Neural cell (in vitro differentiated cells): ENCODE results near the gene CCDC85C. TPM values are rescaled to one million over a fixed set of nuclear protein-coding genes. Genes with fewer than 3 reads are reported as not detected.

Source experiments
- H2AFZ ChIP-seq: fragments of 200-600, 300-800 bp; sonication (generic), shearing (Covaris generic); 2 replicates; pipeline ENCODE4 v1.6.0; 2014; ENCODE audit warnings: low read depth, mild to moderate bottlenecking, antibody characterized with exemption, low read length, moderate library complexity
- H3F3A ChIP-seq: fragments of 200-600 bp; shearing (Covaris generic); 2 replicates; pipeline ENCODE4 v1.6.1; 2016; ENCODE audit warnings: mild to moderate bottlenecking, moderate library complexity, mixed read lengths, antibody characterized with exemption, low read length; ENCODE audit not compliant: insufficient read depth, poor library complexity, severe bottlenecking
- H3K27ac ChIP-seq: fragments of 200-600, 300-800 bp; sonication (generic), shearing (Covaris generic); 2 replicates; pipeline ENCODE4 v1.5.1; 2014; ENCODE audit warnings: mild to moderate bottlenecking, low read length, moderate library complexity
- H3K27me3 ChIP-seq: fragments of 300-800, 200-600 bp; sonication (generic), shearing (Covaris generic); 2 replicates; pipeline ENCODE4 v1.6.0; 2014; ENCODE audit warnings: mild to moderate bottlenecking, low read depth, low read length, moderate library complexity; ENCODE audit not compliant: insufficient read depth
- H3K36me3 ChIP-seq: fragments of 300-800, 200-600 bp; sonication (generic), shearing (Covaris generic); 2 replicates; pipeline ENCODE4 v1.5.1; 2014; ENCODE audit warnings: mild to moderate bottlenecking, antibody characterized with exemption, low read length, moderate library complexity; ENCODE audit not compliant: insufficient read depth
- H3K4me2 ChIP-seq: fragments of 300-800, 200-600 bp; sonication (generic), shearing (Covaris generic); 2 replicates; pipeline ENCODE4 v1.6.0; 2014; ENCODE audit warnings: mild to moderate bottlenecking, low read length
- H3K4me3 ChIP-seq: fragments of 300-800, 200-600 bp; sonication (generic), shearing (Covaris generic); 2 replicates; pipeline ENCODE4 v1.5.1; 2014; ENCODE audit warnings: mild to moderate bottlenecking, low read length, moderate library complexity
- H3K79me2 ChIP-seq: fragments of 200-600 bp; shearing (Covaris generic); replicated peaks from 2 replicates; pipeline ENCODE4 v1.6.0; 2014; ENCODE audit warnings: mild to moderate bottlenecking, low read length, moderate library complexity; ENCODE audit not compliant: insufficient read depth
- H3K9ac ChIP-seq: fragments of 300-800, 200-600 bp; sonication (generic), shearing (Covaris generic); 2 replicates; pipeline ENCODE4 v1.6.1; 2016; ENCODE audit warnings: mild to moderate bottlenecking, low read length, mixed read lengths
- H3K9me2 ChIP-seq: fragments of 200-600 bp; shearing (Covaris generic); 2 replicates; pipeline ENCODE4 v1.6.1; 2016; ENCODE audit warnings: mild to moderate bottlenecking, low read length, mixed read lengths; ENCODE audit not compliant: insufficient read depth
- H3K9me3 ChIP-seq: fragments of 200-600, 300-800 bp; sonication (generic), shearing (Covaris generic); 2 replicates; pipeline ENCODE4 v1.6.1; 2016; ENCODE audit warnings: mild to moderate bottlenecking, mixed run types, low read length, moderate library complexity, mixed read lengths
- H4K20me1 ChIP-seq: fragments of 200-600 bp; shearing (Covaris generic); 2 replicates; pipeline ENCODE4 v1.6.1; 2016; ENCODE audit warnings: mild to moderate bottlenecking, mixed run types; ENCODE audit not compliant: insufficient read depth
- CTCF ChIP-seq: fragments of 450-650 bp; IDR thresholded peaks from 2 replicates; pipeline ENCODE4 v1.5.1; 2014; ENCODE audit warnings: antibody characterized with exemption, mild to moderate bottlenecking, moderate library complexity; ENCODE audit not compliant: poor library complexity, severe bottlenecking
- EP300 ChIP-seq: fragments of 450-650 bp; conservative IDR thresholded peaks from 2 replicates; pipeline ENCODE4 v1.6.1; 2014; ENCODE audit warnings: antibody characterized with exemption, mild to moderate bottlenecking, moderate library complexity; ENCODE audit not compliant: poor library complexity, severe bottlenecking
- EZH2 ChIP-seq: fragments of 200-600, 300-800 bp; shearing (Covaris generic), sonication (generic); IDR thresholded peaks from 2 replicates; pipeline ENCODE4 v1.6.1; 2014; ENCODE audit warnings: antibody characterized with exemption, low read length, borderline replicate concordance, mild to moderate bottlenecking; ENCODE audit not compliant: insufficient read depth, poor library complexity, severe bottlenecking
- MXI1 ChIP-seq: fragments of 450-650 bp; conservative IDR thresholded peaks from 2 replicates; pipeline ENCODE4 v1.6.1; 2014; ENCODE audit warnings: antibody characterized with exemption, mild to moderate bottlenecking; ENCODE audit not compliant: poor library complexity, severe bottlenecking
- POLR2AphosphoS5 ChIP-seq: IDR thresholded peaks from 2 replicates; pipeline ENCODE4 v1.6.1; 2012
- RAD21 ChIP-seq: fragments of 450-650 bp; conservative IDR thresholded peaks from 2 replicates; pipeline ENCODE4 v1.6.1; 2014; ENCODE audit warnings: antibody characterized with exemption, mild to moderate bottlenecking, moderate library complexity
- SMC3 ChIP-seq: fragments of 450-650 bp; conservative IDR thresholded peaks from 2 replicates; pipeline ENCODE4 v1.6.1; 2014; ENCODE audit warnings: antibody characterized with exemption, mild to moderate bottlenecking, moderate library complexity; ENCODE audit not compliant: poor library complexity
- TAF1 ChIP-seq: IDR thresholded peaks from 2 replicates; pipeline ENCODE4 v1.6.1; 2012; ENCODE audit warnings: low read depth
- polyA plus RNA-seq: library from polyadenylated mRNA; depleted of rRNA; stranded (reverse); fragments of >200 nt; gene quantifications from 2 replicates; pipeline ENCODE4 v1.2.3, GENCODE V29; 2014
- TF ChIP-seq, protein P1 (sequence below): IDR thresholded peaks from 2 replicates; pipeline ENCODE4 v1.6.1; 2012; ENCODE audit warnings: borderline replicate concordance

CCDC85C gene
- polyA plus RNA-seq, 1 donor from 2014 or later = 24.8 TPM

DNA sequence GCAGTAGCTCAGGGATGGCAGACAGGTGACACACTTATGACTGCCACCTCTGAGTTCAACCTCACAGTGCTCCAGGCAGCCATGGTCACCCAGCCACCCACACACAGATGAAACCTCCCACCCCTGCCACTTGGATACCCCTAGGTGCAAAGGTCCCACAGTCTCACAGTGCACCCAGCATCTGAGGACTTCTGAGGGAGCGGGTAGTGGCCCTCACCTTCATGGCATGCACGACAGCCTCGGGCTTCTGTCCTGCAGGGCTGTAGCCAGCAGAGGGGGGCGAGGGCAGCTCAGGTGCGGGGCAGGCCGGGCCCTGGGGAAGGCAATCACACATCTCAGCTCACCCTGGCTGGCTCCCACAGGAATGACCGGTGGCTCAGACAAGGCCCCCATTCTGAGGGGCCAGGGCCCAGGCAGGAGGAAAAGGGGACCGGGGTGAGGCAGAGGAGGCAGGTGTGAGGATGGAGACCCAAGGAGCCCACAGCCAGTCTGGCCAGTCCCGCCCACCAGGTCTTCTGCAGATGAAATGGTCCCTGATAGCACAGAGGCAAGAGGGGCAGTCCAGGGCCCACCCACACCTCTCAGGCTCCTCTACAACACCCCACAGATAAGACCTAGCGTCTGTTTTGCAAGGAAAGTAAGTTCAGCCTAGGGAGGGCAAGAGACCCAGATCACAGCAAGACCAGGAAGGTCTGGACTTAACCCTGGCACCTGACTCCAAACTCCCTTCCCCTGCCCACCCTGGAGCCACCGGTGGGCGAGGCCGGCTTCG lies 87.0 kb downstream of the CCDC85C start:
- H3K4me2 ChIP-seq = no peak overlapping the region
- H3K9me3 ChIP-seq = no peaks in the 10 kb centered on the region
- no peaks in the 10 kb centered on the region for H3K27me3 ChIP-seq
- TF ChIP-seq TAF1 (no peak), CTCF (no peak), RAD21 (no peak), MXI1 (no peak), EZH2 (no peak), SMC3 (no peak), EP300 (no peak), POLR2AphosphoS5 (no peak)
- TF ChIP-seq, protein P1, sequence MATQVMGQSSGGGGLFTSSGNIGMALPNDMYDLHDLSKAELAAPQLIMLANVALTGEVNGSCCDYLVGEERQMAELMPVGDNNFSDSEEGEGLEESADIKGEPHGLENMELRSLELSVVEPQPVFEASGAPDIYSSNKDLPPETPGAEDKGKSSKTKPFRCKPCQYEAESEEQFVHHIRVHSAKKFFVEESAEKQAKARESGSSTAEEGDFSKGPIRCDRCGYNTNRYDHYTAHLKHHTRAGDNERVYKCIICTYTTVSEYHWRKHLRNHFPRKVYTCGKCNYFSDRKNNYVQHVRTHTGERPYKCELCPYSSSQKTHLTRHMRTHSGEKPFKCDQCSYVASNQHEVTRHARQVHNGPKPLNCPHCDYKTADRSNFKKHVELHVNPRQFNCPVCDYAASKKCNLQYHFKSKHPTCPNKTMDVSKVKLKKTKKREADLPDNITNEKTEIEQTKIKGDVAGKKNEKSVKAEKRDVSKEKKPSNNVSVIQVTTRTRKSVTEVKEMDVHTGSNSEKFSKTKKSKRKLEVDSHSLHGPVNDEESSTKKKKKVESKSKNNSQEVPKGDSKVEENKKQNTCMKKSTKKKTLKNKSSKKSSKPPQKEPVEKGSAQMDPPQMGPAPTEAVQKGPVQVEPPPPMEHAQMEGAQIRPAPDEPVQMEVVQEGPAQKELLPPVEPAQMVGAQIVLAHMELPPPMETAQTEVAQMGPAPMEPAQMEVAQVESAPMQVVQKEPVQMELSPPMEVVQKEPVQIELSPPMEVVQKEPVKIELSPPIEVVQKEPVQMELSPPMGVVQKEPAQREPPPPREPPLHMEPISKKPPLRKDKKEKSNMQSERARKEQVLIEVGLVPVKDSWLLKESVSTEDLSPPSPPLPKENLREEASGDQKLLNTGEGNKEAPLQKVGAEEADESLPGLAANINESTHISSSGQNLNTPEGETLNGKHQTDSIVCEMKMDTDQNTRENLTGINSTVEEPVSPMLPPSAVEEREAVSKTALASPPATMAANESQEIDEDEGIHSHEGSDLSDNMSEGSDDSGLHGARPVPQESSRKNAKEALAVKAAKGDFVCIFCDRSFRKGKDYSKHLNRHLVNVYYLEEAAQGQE = no peak
- no peak overlapping the region for H3K4me3 ChIP-seq
- H3K79me2 ChIP-seq = peaks cover 5% of the 10 kb centered on the region
- no peaks in the 10 kb centered on the region for H4K20me1 ChIP-seq
- H3K27ac ChIP-seq = no peak overlapping the region
- H2AFZ ChIP-seq = no peak overlapping the region
- no peaks in the 10 kb centered on the region for H3F3A ChIP-seq
- no peaks in the 10 kb centered on the region for H3K36me3 ChIP-seq
- no peaks in the 10 kb centered on the region for H3K9me2 ChIP-seq
- H3K9ac ChIP-seq = no peak overlapping the region

DNA sequence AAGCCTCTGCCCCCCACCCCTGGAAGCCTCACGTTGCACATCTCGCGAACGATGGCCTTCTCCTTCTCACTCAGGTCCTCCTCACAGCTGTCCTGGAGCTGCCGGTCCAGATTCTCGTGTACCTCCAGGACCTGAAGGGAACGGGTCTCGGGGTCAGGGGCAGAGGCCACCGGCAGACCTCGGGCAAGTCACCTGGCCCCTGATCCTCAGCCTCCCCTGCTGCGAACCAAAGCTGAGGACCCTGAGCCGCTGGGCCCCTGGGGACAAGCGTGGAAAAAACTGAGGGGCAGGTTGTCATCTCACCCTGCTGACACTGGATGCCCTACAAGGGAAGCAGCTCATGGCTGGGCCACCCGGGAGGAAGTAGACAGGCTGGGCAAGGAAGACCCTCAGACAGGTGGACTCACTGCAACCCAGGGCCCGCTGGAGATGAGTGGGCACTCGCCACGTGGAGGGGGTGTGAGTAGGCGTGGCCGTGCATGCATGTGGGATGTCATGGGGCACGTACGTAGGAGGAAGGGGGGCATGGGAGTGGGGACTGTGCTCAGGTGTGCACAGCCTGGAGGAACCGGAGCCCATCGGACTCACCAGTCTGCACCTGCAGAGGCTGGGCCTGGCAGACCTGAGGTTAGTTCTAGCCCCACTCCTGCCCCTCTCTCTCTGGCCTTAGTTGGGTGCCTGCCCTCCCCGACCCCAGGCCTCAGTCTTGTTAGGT lies 87.7 kb downstream of the CCDC85C start:
- Histone ChIP-seq H3K9ac (no peak overlapping the region), H3K4me2 (no peak overlapping the region), H3K27ac (no peak overlapping the region), H4K20me1 (no peaks in the 10 kb centered on the region), H3K4me3 (no peak overlapping the region), H3K9me2 (no peaks in the 10 kb centered on the region), H3F3A (no peaks in the 10 kb centered on the region), H2AFZ (no peak overlapping the region), H3K36me3 (no peaks in the 10 kb centered on the region), H3K27me3 (no peaks in the 10 kb centered on the region), H3K9me3 (no peaks in the 10 kb centered on the region), H3K79me2 (peaks cover 5% of the 10 kb centered on the region)
- TF ChIP-seq MXI1 (no peak), POLR2AphosphoS5 (no peak), CTCF (no peak), TAF1 (no peak), EP300 (no peak), EZH2 (no peak), RAD21 (no peak), SMC3 (no peak)
- TF ChIP-seq, protein P1 = no peak
